SU-DHL-6 (cell line): ENCODE data around the gene DST.

Experiments
- CTCF ChIP-seq: fragments of 200-600 bp; sonication (generic); IDR thresholded peaks from one replicate; pipeline ENCODE4 v1.5.1; 2017; ENCODE audit warnings: antibody characterized with exemption, mild to moderate bottlenecking, low read length, moderate library complexity; ENCODE audit not compliant: insufficient read depth, poor library complexity, severe bottlenecking
- EZH2phosphoT487 ChIP-seq: fragments of 200-600 bp; sonication (generic), shearing (Covaris generic); conservative IDR thresholded peaks from 2 replicates; pipeline ENCODE4 v1.6.1; 2018; ENCODE audit warnings: mild to moderate bottlenecking, antibody characterized with exemption, low read length, moderate library complexity, mixed read lengths

- TF ChIP-seq CTCF (no peak), EZH2phosphoT487 (no peak)
Observed at GRCh38 chr6:56656466-56656865, 13.8 kb upstream of the DST start.
